SK-N-MC (cell line): ENCODE data around the gene TRIM62.

Source experiments
- EZH2 ChIP-seq: fragments of 200-600 bp; sonication (generic); IDR thresholded peaks from one replicate; pipeline ENCODE4 v1.6.1; 2017; ENCODE audit warnings: antibody characterized with exemption
- FOXP2 ChIP-seq: optimal IDR thresholded peaks from 2 replicates; pipeline ENCODE3; 2011; ENCODE audit warnings: mild to moderate bottlenecking, moderate library complexity; ENCODE audit not compliant: insufficient read depth; ENCODE audit errors: extremely low read length, control extremely low read depth
- POLR2AphosphoS5 ChIP-seq: IDR thresholded peaks from 2 replicates; pipeline ENCODE4 v1.6.1; 2012; ENCODE audit warnings: mild to moderate bottlenecking, low read depth, low read length, borderline replicate concordance

DNA sequence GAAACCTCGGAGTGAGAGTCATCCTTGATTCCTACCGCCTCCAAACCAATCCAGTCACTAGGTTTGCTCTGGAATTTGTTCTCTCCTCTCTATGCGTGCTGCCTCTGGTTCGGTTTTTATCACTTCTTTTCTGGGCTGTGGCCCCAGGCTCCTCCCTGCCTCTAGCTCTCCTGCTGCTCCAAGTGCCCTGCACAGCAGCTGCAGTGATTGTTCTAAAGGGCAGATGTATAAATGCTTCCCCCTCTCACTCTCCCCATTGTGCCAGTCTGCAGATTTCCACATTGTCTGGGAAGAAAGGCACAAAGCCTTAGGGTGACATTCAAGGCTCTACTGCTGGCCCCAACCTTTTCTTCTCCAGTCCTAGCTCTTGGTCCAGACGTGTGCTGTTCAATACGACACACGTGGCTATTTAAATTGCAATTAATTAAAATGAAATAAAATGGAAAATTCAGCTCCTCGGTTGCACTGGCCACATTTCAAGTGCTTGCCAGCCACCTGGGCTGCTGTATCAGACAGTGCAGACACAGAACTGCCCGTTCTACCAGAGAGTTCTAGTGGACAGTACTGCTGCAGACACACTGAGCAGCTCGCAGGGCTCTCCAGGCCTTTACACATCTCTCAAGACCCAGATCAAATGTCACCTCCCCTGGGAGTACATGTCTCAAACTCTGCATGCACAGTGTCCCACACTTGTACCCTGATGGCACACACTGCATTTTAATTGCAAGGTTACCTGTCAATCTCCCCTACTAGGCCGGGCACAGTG is 12.4 kb downstream of the TRIM62 start:
- TF ChIP-seq EZH2 (no peak), FOXP2 (no peak), POLR2AphosphoS5 (no peak)
